ENCODE measurements around the gene LRRC52. TPM values are rescaled to one million over a fixed set of nuclear protein-coding genes. Genes with fewer than 3 reads are reported as not detected.
A peak's percentile ranks its signal among the peaks of the same experiment; 100 is the strongest.
"Not testable (repeated sequence)": the region's sequence is repeated elsewhere in the genome, so short reads cannot be mapped to it uniquely, and the experiment has no call there.

The LRRC52 gene
- polyA plus RNA-seq, 2 of the 4 experiments (the other 2 are of a cell fraction) = not detected

GRCh38 chr1:165581926-165582325, 38.1 kb downstream of the LRRC52 start:
- 90% methylated on average over 19 of the region's 25 CpGs for WGBS (ENCODE audit: missing lambda C conversion rate)
- DNase-seq (ENCODE audit: low read depth in 1 of 2, low spot score in 1 of 2) (no peak), ATAC-seq (no peak), FAIRE-seq (no peak)
- H3K27ac ChIP-seq = no peak overlapping the region
- no peak overlapping the region for H3K4me2 ChIP-seq
- no peaks in the 10 kb centered on the region for H3K9me3 ChIP-seq
- H3K4me1 ChIP-seq = no peaks in the 10 kb centered on the region
- POLR2A ChIA-PET = no interaction called here
- H3K4me3 ChIP-seq = no peak overlapping the region
- TF ChIP-seq SMC3 (IDR thresholded peaks at IDR 0.05) (no peak), RNF2 (IDR thresholded peaks at IDR 0.05; ENCODE audit: borderline replicate concordance, low read depth) (no peak), EP300 (IDR thresholded peaks at IDR 0.05) (no peak), RCOR1 (IDR thresholded peaks at IDR 0.05; ENCODE audit: low read depth, low read length) (no peak), NFE2L2 (conservative IDR thresholded peaks at IDR 0.05; ENCODE audit: low read length) (no peak), E2F6 (IDR thresholded peaks at IDR 0.05; ENCODE audit: borderline replicate concordance, low read depth) (no peak), ESRRA (IDR thresholded peaks at IDR 0.05; ENCODE audit: borderline replicate concordance, low read length) (no peak), CBX8 (IDR thresholded peaks at IDR 0.05) (no peak), EHMT2 (IDR thresholded peaks at IDR 0.05; ENCODE audit: low read depth) (no peak), RARB (CRISPR knock-in tag; IDR thresholded peaks at IDR 0.05) (no peak), BHLHE40 (IDR thresholded peaks at IDR 0.05; ENCODE audit: low read depth, low read length) (no peak), KDM1A (IDR thresholded peaks at IDR 0.05; ENCODE audit: low read depth) (no peak), MAFK (IDR thresholded peaks at IDR 0.05; ENCODE audit: partially characterized antibody) (no peak), POLR2A (IDR thresholded peaks at IDR 0.05; ENCODE audit: low read length) (no peak), USF2 (IDR thresholded peaks at IDR 0.05) (no peak)
- CTCF ChIA-PET = interaction anchor here (1.1 to 1.7 kb wide), 3 partner anchors 11 to 189 kb away, joined by 4 to 6 read pairs (median 5); no protein-coding TSS in a partner anchor

GRCh38 chr1:165586398-165586797, 42.6 kb downstream of the LRRC52 start:
- 3% methylated on average over 3 of the region's 3 CpGs for WGBS (ENCODE audit: missing lambda C conversion rate)
- TF ChIP-seq NR3C1 (IDR thresholded peaks at IDR 0.05) (no peak), CHD4 (IDR thresholded peaks at IDR 0.05; ENCODE audit: borderline replicate concordance) (no peak), EHMT2 (IDR thresholded peaks at IDR 0.05; ENCODE audit: low read depth) (no peak), MYC (IDR thresholded peaks at IDR 0.05; ENCODE audit: borderline replicate concordance, low read length) (no peak)
- DNase-seq (ENCODE audit: low read depth in 1 of 2, low spot score in 1 of 2) (no peak), ATAC-seq (no peak), FAIRE-seq (no peak)
- no peaks in the 10 kb centered on the region for H3K9me3 ChIP-seq
- no peak overlapping the region for H3K4me2 ChIP-seq
- no peak overlapping the region for H3K27ac ChIP-seq
- no peak overlapping the region for H3K4me3 ChIP-seq
- no peaks in the 10 kb centered on the region for H3K4me1 ChIP-seq
- POLR2A ChIA-PET = no interaction called here
- CTCF ChIA-PET = interaction anchor here (1.1 to 4.1 kb wide), 4 partner anchors 183 to 457 kb away, joined by 4 to 30 read pairs (median 8); no protein-coding TSS in a partner anchor

- 34% methylated on average over 4 of the region's 4 CpGs for WGBS (ENCODE audit: missing lambda C conversion rate)
- H3K4me2 ChIP-seq; H3K4me3 ChIP-seq; DNase-seq (ENCODE audit: low read depth in 1 of 2, low spot score in 1 of 2); ATAC-seq; H3K27ac ChIP-seq; H3K9me3 ChIP-seq; POLR2A ChIA-PET; FAIRE-seq; H3K4me1 ChIP-seq: not testable (repeated sequence)
- TF ChIP-seq CEBPB (IDR thresholded peaks at IDR 0.05) = 0 out of 4 replicates have a peak, but pooled peaks of 1 of the 2 experiments have one; percentile 8
- CTCF ChIA-PET = interaction anchor here (2.0 to 8.3 kb wide), 6 partner anchors 11 to 223 kb away, joined by 12 to 219 read pairs (median 54); no protein-coding TSS in a partner anchor
Observed at GRCh38 chr1:165591391-165591790, 47.6 kb downstream of the LRRC52 start.
